NCI-H526 (cell line): ENCODE data around the gene FBXL7.

ENCODE experiments used
- DNase-seq, 2 experiments: peaks; one replicate each; lab custom pipeline; 2025; lab: John Stamatoyannopoulos, UW

Gene FBXL7

GRCh38 chr5:15885156-15885555, 385.2 kb downstream of the FBXL7 start:
- DNase-seq, result no peak

GRCh38 chr5:15886156-15886555, 386.2 kb downstream of the FBXL7 start:
- DNase-seq, result no peak

DNA sequence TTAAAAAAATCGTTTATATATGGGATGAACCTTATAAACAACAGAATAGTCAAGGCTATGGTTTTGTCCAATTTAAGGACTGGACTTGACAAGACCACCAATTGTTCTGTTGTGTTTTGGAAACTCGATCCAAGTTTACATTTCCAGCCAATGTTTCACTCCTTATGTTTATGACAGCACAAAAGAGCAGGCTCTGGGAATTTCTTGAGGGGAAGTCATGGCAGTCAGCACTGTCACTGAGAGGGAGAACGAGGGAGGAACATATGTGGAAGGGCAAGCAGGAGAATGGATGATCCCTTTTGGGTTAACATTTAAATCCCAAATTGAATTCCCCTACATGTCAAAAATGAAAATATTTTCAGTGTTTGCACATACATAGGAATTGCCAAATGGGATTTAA, 387.1 kb downstream of the FBXL7 start:
- DNase-seq, result no peak

GRCh38 chr5:15889001-15889400, 389.0 kb downstream of the FBXL7 start:
- no peak for DNase-seq

DNA sequence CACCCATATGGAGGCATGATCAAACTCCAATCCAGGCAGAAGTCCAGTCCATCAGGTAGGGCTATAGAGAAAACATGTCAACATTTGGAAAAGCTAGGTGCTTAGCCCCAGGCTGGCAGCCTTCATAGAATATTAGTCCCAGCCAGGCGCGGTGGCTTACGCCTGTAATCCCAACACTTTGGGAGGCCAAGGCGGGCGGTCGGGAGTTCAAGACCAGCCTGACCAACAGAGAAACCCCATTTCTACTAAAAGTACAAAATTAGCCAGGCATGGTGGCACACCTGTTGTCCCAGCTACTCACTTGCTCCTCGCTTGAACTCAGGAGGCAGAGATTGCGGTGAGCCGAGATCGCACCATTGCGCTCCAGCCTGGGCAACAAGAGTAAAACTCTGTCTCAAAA, 393.9 kb downstream of the FBXL7 start:
- DNase-seq, result no peak

DNA sequence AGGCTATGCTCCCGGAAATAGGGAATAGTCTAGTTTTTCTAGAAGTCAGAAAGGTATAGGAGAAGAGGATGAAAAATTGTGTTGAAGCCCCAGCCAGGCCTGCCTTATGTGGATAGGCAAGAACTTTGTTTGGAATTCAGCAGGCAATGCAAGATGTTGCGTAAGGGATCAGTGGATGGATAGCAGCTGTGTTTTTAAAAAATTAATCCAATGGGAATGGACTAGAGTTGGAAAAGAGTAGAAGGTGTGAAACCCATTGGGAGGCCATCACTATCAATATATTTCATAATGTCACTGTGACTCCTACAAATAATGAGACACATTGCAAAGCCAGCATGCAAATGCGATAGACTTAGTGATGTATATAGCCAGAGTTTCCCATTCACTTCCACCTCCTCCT, 397.7 kb downstream of the FBXL7 start:
- DNase-seq, result no peak

DNA sequence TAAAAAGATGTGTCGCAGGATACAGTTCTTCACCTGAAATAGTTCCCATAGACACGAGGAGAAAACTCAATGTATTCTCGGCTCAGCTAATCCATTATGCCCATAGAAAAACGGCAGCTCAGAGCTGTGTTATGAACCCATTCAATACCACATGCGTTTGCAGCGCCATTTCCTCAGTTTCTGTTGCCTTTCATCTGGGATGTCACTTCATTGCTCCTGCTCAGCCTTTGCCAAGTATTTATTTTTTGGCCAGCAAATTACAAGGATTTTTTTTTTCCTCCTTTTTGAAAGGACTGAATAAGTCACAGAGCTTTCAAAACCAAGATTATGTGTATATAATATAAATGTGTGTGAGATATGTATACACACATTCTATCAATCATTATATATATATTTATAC, 398.7 kb downstream of the FBXL7 start:
- no peak for DNase-seq

DNA sequence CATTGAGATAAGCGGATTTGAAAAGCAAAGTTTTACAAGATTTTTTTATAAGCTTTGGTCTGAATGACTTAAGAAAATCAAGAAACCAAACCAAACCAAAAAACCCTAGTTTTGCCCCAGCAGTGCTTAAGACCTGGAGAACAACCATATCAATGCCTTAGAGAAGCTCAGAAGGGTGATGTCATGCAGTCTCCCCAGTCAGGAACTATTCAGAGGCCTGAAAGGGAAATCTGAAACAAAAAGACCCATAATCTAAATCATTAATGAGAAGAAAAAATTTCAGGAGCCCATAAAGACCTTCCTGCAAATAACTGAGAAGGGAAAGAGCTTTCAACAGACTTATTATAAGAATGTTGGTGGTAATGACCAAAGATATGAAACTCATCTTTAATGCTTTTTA, 399.5 kb downstream of the FBXL7 start:
- DNase-seq, result no peak

DNA sequence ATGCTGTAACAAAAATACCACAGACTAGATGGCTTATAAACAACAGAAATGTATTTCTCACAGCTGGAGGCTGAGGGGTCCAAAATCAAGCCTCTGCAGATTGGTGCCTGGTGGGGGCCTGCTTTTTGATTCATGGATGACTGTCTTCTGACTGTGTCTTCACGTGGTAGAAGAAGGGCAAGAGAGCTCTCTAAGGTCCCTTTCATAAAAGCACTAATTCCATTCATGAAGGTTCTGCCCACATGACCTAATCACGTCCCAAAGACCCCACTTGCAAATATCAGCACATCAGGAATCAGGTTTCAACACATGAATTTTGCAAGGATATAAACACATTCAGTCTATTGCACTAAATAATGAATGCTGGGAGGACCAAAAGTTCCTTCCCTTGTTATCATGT, 401.2 kb downstream of the FBXL7 start:
- no peak for DNase-seq

DNA sequence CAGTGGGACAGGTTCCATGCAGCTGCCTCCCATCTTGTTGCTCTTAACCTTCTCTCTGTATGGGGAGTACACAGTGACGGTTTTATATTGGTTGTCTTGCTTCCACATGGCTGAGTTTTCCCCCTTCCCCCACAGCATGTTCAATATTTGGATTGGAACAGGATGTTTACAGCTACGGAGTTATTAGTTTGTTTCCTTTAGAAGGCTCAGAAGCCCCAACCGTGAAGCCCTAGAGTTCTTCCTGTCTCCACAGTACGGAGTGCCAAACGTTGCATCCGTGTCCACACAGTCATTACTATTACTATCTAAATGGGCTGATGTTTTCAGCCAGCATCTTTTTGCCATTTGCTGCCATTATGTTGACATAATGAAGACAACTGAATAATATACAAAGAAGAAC, 402.1 kb downstream of the FBXL7 start:
- no peak for DNase-seq

GRCh38 chr5:15904899-15905830, 405.2 kb downstream of the FBXL7 start:
- DNase-seq, result no peak

GRCh38 chr5:15914638-15915037, 414.7 kb downstream of the FBXL7 start:
- DNase-seq, result no peak

DNA sequence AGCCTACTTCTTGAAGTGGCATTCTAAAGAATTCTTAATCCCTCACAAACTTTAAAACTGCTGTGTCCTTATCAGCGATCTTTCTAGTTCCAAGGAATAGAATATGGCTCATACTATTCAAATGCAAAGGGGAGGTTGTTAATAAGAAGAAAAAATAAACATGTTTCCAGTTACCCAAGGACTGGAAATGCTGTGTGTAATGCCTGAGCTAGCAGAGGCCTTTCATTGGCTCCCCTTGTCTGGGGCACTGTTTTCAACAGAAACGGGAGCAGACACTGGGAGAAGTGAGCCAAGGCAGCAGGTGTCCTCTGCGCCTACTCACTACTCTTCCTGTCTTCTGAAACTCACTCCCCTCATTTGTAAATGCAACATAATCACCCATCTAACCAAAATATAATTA, 426.6 kb downstream of the FBXL7 start:
- DNase-seq, result no peak

GRCh38 chr5:15927710-15928380, 427.9 kb downstream of the FBXL7 start:
- no peak for DNase-seq

DNA sequence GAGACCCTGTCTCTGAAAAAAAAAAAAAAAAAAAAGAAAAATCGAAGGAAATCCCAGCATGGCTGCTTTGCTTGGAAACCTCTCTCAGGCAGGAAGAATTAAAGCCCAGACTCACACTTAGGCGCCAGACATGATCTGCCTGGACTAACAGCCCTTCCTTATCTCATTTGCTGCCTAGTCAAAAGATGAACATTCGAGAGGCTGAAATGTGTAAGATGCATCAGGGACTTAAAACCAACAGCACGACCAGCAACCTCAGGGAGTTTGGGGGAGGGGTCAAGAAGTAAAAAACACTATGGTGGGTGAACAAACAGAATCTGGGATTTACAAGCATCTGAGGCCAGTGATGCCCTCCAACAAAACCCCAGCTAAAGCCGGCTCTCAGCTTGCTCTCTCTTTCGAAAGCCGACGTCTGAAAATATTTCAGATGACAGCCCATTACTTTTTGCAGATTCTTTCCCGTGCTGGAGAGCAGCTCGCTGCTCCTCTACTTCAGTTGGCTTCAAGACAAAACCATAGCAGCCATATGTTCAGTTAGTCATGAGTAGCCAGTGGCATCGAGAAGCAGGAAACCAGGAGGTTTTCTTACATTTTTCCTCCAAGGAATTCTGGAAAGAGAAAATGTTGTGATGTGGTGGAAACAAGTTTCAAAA, 429.8 kb downstream of the FBXL7 start:
- DNase-seq, result no peak

GRCh38 chr5:15932066-15932465, 432.1 kb downstream of the FBXL7 start:
- DNase-seq, result no peak

DNA sequence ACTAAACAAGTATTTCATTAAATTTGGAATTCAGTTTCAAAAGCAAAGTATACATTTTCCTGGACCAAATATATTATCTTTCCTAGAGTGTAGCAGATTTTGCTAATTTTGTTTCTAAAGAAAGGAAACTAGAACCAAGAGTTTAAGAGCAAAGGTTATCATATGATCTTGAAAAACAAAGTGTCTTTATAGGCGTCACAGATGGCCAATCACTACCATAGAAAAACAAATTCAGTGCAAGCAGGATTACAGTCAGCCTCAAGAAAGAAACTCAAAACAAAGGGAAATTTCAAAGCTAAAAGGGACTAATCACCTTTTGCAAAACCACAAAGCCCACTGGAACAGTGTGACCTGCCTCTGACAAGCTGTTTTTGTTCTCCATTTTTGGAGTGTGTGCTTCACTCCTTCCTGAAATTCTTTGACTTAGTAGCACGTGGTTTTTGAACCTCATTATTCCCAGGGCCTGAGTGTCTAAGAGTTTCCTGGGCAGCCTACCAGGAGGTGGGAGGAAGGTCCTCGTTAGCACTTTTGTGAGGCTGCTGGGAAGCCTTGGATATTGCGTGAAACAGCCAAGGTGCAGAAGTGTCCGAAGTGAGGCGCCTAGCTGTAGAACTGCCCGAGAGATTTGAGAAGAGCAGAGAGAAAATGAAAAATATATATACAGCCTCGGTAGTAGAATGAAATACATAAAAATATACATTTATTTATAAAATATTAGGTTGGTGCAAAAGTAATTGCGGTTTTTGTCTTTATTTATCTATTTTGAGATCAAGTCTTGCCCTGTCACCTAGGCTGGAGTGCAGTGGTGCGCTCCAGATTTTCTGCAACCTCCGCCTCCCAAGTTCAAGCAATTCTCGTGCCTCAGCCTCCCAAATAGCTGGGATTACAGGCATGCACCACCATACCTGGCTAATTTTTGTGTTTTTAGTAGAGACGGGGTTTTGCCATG, 433.6 kb downstream of the FBXL7 start:
- DNase-seq, result no peak

DNA sequence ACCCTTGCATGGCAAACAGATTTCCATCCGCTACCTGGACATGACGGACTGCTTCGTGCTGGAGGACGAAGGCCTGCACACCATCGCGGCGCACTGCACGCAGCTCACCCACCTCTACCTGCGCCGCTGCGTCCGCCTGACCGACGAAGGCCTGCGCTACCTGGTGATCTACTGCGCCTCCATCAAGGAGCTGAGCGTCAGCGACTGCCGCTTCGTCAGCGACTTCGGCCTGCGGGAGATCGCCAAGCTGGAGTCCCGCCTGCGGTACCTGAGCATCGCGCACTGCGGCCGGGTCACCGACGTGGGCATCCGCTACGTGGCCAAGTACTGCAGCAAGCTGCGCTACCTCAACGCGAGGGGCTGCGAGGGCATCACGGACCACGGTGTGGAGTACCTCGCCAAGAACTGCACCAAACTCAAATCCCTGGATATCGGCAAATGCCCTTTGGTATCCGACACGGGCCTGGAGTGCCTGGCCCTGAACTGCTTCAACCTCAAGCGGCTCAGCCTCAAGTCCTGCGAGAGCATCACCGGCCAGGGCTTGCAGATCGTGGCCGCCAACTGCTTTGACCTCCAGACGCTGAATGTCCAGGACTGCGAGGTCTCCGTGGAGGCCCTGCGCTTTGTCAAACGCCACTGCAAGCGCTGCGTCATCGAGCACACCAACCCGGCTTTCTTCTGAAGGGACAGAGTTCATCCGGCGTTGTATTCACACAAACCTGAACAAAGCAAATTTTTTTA, 436.7 kb downstream of the FBXL7 start:
- DNase-seq, result no peak

GRCh38 chr5:15937708-15938107, 437.7 kb downstream of the FBXL7 start:
- no peak for DNase-seq

- no peak for DNase-seq
Measured at GRCh38 chr5:15938186-15938585, 438.2 kb downstream of the FBXL7 start.

GRCh38 chr5:15938961-15939360, 439.0 kb downstream of the FBXL7 start:
- DNase-seq, result no peak
